GM18502 (cell line): ENCODE data around the gene FBXW5.

Experiments
- ATAC-seq: cut with Tn5 transposase; IDR thresholded peaks from one replicate; pipeline ENCODE4 v1.9.1; 2021; ENCODE audit warnings: mild to moderate bottlenecking; ENCODE audit not compliant: unreplicated experiment, poor library complexity

FBXW5 gene

DNA sequence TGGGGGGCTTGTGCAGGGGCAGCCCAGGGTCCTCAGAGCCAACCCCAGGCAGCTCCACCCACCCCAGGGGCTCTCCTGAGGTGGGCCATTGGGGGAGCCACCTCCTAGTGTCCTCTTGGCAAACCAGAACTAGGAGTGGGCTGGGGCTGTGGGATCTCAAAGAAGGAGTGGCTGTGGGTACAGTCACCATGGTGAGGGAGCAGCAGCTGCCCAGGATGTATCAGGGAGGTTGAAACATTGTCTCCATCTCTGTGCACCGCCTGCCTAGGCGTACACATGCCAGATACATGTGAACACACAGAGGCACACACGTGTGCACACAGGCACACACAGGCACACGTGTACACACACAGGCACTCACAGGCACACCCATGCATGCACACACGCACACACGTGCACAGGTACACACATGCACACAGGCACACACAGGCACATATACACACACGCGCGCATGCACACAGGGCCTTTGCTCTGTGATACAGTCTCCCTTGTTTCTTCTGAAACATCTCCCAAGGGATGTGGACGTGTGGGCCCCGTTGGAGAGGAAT, 18.2 kb upstream of the FBXW5 start:
- no peak for ATAC-seq

DNA sequence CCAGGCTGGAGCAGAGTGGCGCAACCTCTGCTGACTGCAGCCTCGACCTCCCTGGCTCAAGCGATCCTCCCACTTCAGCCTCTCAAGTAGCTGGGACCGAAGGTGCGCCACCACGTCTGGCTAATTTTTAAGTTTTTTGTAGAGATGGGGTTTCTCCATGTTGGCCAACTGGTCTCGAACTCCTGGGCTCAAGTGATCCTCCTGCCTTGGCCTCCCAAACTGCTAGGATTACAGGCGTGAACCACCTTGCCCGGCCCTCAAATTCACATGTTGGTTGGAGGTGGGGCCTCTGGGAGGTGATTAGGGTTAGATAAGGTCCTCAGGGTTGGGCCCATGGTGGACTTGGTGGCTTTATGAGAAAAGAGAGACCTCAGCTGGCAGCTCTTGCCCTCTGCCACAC, 17.6 kb upstream of the FBXW5 start:
- no peak for ATAC-seq

DNA sequence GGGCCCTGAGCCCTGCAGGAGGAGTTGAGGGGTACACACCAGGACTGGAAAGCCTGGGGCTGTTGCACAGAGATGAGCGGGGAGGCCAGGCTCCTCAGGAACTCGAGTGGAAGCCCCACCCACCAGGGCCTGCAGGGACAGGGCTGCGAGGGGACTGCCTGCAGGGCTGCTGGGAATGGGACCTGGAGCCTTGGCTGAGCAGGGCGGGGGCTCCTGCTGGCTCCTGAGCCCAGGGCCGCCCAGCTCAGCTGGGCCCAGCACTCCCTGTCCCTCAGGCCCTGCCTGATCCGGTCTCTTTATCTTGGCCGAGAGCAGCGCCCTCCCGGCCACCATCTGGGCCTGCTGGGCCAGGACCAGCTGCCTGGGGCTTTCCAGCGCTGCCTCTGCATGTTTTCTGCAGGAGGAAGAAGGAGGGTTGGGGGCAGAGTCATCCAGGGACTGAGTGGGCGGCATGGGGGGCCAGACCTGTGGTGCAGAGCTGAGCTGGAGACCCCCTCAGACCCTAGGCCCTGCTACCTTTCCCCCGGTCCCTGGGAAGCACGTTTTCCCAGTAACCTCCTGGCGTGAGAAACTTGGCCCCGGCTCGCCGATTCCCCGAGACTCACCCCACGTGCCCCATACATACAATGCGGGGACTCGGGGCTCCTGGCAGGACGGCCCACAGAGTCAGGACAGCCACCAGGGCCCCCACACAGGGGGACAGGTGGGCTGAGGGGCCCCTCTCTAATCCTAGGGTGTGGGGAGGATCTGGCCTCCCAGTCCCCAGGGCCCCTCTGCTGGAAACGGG, 16.9 kb upstream of the FBXW5 start:
- no peak for ATAC-seq

DNA sequence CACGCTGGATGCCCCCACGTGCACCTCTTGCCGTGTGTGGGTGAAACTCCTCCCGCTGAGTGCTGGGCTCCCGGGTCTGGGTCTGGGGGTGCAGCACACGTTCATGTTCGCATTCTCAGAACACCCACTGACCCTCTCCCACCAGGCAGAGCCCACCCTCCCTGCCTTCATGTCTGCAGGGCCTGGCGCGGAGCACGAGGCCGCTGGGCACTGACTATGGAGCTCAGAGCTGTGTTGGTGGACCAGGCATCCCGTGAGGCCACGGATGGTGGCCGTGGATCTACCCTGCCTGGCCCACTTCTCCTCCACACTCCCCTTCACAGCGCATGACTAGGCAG, 16.4 kb upstream of the FBXW5 start:
- ATAC-seq = no peak

DNA sequence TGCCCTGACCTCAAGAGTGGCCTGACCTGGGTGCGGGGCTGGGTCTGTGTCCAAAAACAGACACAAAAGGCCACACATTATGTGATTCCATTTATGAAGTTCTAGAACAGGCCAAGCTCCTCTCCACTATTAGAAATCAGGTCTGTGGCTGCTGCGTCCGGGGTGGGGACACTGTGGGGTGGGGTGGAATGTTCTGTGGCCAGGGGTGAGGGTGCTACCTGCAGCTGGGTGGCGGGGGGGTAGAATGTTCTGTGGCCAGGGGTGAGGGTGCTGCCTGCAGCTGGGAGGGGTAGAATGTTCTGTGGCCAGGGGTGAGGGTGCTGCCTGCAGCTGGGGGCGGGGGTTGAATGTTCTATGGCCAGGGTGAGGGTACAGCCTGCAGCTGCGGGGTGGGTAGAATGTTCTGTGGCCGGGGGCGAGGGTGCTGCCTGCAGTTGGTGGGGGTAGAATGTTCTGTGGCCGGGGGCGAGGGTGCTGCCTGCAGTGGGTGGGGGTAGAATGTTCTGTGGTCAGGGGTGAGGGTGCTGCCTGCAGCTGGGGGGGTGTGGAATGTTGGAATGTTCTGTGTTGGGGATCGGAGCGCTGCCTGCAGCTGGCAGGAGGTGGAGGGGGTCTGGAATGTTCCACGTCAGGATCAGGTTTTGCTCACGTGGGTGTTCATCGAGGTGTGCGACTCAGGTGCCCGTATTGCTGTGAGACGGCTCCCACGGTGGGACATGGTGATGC, 15.8 kb upstream of the FBXW5 start:
- no peak for ATAC-seq

DNA sequence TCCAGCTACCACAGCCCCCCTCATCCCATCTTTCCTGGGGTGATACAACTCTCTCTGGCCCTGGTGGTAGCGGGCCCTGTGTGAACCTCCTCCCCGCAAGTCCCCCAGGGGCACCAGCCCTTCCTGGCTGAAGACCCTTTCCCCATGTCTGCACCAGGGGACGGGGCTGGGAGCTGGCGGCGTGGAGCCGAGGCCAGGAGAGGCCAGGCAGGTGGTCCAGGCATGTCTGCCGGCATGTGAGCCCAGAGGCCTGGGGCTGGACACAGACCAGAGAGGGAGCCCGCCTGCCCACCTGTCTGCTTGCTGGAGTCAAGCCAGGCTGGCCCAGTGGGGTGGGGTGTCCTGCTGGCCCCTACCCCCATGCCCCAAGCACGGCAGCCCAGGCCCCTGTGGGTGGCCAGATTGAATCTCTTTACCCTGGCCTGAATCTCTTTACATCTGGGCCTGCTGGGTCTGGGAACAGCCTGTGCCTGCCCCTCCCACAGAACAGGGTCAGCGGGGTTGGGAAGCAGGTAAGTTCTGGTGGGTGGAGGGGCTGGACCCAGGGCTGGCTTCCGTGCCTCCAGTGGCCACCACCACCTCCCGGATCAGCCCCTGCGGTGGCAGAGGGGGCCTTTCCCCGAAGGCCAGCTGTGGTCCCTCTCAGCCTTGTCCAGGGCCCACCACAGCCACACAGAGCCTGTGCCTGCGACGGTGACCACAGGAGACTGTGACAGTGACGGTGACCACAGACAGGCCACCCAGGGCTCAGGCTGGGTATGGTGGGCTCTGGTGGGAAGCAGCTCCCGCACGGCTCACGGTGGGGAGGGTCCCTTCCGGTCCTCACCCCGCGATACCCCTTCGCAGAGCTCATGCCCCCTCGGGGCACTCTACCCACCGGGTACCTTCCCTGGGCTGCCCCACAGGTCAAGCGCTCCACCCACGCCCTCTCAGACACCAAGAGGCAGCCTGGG, 14.6 kb upstream of the FBXW5 start:
- ATAC-seq = no peak

DNA sequence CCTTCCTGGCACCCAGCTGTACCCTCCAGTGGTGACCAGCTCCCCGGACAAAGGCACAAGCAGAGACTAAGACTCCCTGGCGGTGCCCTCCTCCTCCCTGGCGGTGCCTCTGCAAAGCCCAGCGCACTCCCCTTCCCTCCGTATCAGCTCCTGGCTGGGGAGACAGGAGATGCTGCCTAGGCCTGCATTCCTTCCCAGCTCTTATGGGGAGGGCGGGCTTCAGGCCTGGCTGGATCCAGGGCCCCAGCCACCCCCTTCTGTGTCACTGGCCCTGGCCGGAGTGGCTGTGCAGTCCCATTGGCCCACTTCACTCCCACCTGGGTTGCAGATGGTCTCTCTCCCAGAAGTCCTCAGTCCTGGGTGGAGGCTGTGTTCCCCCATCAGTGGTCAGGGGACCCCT, 13.9 kb upstream of the FBXW5 start:
- ATAC-seq = no peak

DNA sequence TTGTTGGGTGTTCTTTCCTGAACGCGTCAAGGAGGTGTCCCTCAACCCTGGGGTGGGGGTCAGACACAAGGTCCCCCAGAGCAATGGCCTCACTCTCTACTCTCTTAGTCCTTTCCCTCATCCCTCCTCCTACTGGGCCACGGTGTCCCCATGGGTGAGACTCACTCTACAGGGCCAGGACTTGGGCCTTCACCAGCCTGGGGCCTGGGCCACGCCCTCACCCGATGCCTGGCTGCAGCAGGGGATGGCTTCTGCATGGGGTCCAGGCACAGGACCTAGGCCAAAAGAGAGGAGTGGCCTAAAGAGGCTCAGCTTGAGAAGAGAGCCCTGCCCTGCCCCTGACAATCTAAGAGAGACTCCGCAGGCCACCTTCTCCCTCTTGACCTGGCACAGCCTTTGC, 13.4 kb upstream of the FBXW5 start:
- no peak for ATAC-seq

DNA sequence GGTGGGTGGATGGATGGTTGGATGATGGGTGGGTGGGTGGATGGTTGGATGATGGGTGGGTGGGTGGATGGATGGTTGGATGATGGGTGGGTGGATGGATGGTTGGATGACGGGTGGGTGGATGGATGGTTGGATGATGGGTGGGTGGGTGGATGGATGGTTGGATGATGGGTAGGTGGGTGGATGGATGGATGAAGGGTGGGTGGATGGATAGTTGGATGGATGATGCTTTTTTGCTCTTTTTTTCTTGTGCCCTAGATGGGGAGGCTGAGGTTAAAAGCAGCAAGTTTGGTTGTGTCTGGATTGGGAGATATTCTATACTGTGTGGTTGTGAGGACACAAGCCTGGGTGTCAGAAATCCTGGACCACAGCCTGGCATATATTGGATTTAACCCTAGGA, 12.9 kb upstream of the FBXW5 start:
- no peak for ATAC-seq

DNA sequence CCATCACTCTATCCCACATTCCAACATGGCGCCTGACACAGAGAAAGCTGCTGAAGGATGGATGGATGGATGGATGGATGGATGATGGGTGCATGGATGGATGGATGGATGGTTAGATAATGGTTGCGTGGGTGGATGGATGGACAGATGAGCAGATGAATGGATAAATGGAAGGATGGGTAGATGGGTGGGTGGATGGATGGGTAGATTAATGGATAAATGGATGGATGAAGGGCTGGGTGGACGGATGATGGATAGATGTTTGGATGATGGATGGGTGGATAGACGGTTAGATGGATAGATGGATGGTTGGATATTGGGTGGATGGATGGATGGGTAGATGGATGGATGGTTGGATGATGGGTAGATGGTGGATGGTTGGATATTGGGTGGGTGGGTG, 12.1 kb upstream of the FBXW5 start:
- no peak for ATAC-seq

DNA sequence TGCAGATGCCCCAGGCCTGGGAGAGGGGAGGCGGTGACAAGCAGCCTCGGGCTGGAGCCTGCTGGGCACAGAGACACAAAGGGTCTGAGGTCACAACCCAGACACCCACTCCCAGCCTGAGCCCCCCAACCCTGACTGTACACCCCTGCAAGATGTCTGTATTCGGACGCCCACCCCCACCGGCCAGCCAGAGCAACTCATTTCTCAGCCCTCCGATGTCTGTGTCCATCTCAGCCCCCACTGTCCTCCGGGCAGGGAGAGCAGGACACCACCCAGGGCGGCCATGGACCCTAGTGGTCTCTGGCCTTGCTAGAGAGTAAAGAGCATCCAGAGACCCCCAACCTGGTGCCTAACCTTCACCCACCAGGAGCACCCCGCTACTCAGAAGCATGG, 11.4 kb upstream of the FBXW5 start:
- no peak for ATAC-seq

DNA sequence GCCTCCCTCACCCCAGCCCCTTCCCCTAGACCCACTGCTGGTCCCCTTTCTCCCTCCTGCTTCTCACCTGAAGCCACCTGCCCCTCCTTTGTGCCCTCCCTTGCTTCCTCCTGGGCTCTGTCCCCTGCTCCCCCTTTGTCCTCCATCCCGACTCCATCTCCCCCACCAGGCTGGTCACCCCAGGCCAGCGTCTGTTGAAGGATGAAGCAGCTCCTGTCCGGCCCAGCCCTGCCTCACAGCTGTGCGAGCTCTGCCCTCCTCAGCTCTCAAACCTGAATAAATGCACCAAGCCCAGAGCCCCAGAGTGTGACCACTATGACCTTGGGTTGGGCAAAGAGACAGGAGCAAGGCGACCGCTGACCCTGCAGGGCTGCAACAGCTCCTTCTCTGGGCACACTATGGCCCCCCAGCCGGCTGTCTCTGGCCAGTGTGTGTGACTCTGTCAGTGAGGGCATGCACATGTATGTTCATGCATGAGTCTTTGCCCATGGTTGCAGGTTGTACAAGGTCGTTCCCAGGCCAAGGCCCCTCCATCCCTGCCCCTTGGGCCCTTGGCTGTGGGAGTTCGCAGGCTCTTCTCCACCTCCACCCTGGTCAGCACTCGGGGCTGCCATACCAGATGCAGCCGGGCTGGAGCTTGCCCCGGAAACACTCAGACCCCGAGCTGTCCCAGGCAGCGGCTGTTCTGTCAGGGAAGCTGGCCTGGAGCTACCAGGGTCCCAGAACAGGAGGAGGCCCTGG, 10.8 kb upstream of the FBXW5 start:
- ATAC-seq = no peak

DNA sequence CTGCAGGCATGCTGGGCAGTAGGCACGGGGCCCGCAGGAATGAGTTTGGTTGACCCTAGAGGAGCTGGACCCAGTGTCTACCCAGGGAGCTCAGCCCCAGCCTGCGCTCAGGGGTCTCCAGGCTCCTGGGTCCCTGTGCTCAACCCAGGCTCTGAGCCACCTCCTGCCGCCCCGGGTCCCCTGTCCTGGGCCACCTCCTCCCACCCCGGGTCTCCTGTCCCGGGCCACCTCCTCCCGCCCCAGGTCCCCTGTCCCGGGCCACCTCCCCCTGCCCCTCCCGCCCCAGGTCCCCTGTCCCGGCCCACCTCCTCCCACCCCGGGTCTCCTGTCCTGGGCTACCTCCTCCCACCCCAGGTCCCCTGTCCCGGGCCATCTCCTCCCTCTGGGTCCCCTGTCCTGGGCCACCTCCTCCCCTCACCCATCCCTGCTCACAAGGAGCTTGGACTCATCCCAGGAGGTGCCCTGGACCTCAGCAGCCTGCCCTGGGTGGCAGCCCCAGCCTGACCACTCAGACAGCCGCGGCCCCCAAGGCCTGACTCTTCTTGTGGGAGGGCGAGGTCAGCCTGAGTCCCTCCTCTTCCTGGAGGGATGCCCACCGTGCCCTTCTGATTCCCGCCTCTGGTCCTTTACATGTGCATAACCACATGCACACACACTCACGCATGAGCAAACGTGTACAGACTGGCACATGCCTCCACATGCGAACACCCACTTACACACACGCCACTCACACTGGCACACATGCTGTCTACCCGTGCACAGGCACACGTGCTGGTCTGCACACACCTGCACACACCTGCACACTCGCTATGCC, 9.9 kb upstream of the FBXW5 start:
- no peak for ATAC-seq

DNA sequence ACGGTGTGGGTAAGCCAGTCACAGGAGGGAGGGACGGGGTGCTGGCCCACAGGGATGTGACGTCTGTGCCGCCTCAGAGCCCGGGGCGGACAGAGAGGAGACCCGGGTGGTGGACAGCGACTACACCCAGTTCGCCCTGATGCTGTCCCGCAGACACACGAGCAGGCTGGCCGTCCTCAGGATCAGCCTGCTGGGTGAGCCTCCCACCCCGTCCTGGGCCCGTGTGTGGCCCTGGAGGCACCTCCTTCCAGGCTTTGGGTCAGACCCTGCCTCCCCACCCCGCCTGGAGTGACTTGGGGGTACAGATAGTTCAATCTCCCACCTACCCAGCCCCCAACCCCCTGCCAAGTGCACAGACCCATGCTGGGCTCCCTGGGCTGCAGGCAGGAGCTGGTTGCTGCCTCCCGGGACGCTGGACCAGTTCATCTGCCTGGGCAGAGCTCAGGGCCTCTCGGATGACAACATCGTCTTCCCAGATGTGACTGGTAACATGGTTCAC, 9.3 kb upstream of the FBXW5 start:
- no peak for ATAC-seq

DNA sequence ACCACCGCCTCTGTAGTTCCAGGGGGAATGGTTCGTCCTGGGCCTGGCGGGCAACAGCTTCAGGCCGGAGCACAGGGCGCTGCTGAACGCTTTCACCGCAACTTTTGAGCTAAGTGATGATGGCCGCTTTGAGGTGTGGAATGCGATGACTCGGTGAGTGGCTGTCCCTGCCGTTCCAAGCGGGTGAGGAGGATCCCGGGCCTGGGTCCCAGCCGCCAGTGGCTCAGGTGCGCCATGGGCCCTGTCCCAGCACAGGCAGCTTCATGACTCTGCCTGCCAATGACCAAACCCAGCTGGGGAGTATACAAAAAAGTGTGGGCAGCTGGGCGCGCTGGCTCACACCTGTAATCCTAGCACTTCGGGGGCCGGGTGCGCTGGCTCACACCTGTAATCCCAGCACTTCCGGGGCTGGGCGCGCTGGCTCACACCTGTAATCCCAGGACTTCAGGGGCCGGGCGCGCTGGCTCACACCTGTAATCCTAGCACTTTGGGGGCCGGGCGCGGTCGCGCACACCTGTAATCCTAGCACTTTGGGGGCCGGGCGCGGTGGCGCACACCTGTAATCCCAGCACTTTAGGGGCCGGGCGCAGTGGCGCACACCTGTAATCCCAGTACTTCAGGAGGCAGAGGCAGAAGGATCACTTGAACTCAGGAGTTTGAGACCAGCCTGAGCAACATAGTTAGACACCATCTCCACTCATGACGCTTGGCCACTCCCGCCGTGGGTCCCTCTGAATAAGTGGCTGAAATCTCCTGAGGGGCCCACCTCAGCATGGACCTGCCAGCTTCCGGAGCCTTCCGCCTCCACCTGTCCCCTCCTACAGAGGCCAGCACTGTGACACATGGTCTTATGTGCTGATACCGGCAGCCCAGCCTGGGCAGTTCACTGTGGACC, 8.6 kb upstream of the FBXW5 start:
- ATAC-seq = no peak

DNA sequence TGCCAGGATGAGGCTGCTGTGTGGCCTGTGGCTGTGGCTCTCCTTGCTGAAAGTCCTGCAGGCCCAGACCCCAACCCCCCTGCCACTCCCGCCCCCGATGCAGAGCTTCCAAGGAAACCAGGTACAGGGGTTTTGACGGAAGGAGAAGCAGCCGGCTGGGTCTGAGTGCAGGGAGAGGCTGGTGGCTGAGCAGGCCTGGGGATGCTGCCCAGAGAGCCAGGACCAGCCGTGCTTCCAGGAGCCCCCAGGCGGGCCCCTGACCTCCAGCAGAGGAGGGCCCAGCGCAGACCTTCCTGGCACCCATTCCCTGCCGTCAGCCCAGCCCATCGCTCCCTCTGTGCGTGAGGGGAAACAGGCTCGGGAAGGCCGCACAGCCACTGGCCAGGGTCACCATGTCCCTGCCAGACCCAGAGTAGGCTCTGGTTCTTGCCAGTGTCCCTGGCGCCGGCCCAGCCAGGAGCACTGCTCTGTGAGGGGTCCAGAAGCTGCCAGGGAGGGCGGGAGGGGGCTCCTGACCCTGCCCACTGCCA, 7.8 kb upstream of the FBXW5 start:
- ATAC-seq = no peak

DNA sequence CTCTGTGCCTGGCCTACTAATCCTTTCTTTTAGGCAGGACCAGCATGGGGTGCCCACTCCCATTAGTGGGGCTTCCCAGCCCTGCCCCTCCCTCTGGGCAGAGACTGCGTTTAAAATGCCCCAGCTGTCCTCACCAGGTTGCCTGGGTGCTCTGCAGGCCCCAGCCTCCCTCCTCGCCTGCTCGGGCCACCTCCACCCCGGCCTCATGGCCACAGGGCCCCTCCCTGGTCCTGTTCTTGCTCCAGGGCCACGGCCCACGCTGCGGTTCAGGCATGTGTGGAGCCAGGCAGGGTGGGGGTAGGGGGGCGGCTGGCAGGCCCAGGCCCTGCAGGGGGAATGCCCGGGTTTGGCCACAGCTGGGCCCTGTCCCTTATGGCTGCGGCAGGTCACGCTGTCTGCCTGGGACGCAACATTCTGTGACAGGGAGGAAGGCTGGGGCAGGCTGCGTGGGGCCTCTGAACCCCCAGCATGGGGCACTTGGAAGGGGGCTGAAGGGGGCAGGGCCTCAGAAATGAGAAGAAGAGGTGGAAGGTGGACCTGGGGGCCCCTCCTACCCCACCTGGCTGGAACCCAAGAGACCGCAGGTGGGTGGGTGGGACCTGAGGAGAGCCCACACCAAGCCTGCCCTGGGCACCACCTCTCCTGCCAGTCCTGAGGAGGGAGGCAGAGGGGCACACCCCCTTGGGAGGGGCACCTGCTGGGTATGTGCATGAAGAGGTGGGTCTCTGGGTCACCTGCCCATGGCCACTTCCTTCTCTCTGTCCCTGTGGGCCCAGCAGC, 7.2 kb upstream of the FBXW5 start, which contains the start of gene LCN12:
TSS of gene LCN12 (plus strand) at position 733 of the 780 bp plus-strand sequence. CDS start 55 bp downstream, outside the sequence.
- ATAC-seq = no peak
